Caco-2 (cell line): ENCODE results near the gene DOK6. TPM values are rescaled to one million over a fixed set of nuclear protein-coding genes. Genes with fewer than 3 reads are reported as not detected.

Experiments
- BruUV-seq: library from RNA; stranded (reverse); fragments of 400-500 nt; replicated peaks from 2 replicates; lab custom pipeline; 2021; lab: Mats Ljungman, UMichigan
- CTCF ChIA-PET: fragments of 300-600 bp; sonication (Branson Sonifier 250); formaldehyde crosslinking; loops from one replicate; lab custom pipeline; 2022; ENCODE audit warnings: antibody characterized with exemption; lab: Charles Lee
- POLR2A ChIA-PET: fragments of 300-600 bp; sonication (Branson Sonifier 250); formaldehyde crosslinking; loops from one replicate; lab custom pipeline; 2022; ENCODE audit warnings: antibody characterized with exemption; lab: Charles Lee
- DNase-seq, 2 experiments: peaks; one replicate each; pipeline versions ENCODE4 v3.0.0 to v3.0.0-alpha.2; 2020 to 2022
- H3K27me3 ChIP-seq: replicated peaks from 2 replicates; pipeline ENCODE4 v1.6.0; 2011; ENCODE audit warnings: low read length; ENCODE audit not compliant: control insufficient read depth, insufficient read depth
- H3K36me3 ChIP-seq: 2 replicates; pipeline ENCODE4 v1.5.1; 2011; ENCODE audit warnings: low read length; ENCODE audit not compliant: control insufficient read depth, insufficient read depth
- H3K4me1 ChIP-seq: fragments of 250-450 bp; sonication (Bioruptor Pico); 2 replicates; pipeline ENCODE4 v1.5.1; 2020; ENCODE audit warnings: mild to moderate bottlenecking
- H3K4me3 ChIP-seq: 2 replicates; pipeline ENCODE4 v1.5.1; 2011; ENCODE audit warnings: low read depth, mild to moderate bottlenecking, control low read depth, low read length
- H3K9me3 ChIP-seq: fragments of 250-450 bp; sonication (Bioruptor Pico); 2 replicates; pipeline ENCODE4 v1.5.1; 2020; ENCODE audit warnings: mild to moderate bottlenecking, moderate library complexity
- H3K27ac Mint-ChIP-seq: one replicate; pipeline ENCODE4 v1.8.0; 2022; ENCODE audit warnings: mixed read lengths; ENCODE audit not compliant: unreplicated experiment
- H3K27me3 Mint-ChIP-seq: one replicate; pipeline ENCODE4 v1.8.0; 2022; ENCODE audit warnings: mixed read lengths; ENCODE audit not compliant: insufficient read depth, unreplicated experiment
- H3K36me3 Mint-ChIP-seq: one replicate; pipeline ENCODE4 v1.8.0; 2022; ENCODE audit warnings: mild to moderate bottlenecking, mixed read lengths; ENCODE audit not compliant: insufficient read depth, unreplicated experiment
- H3K4me1 Mint-ChIP-seq: one replicate; pipeline ENCODE4 v1.8.0; 2022; ENCODE audit warnings: low read depth, mixed read lengths; ENCODE audit not compliant: unreplicated experiment
- H3K4me3 Mint-ChIP-seq: one replicate; pipeline ENCODE4 v1.8.0; 2022; ENCODE audit warnings: mild to moderate bottlenecking, moderate library complexity, mixed read lengths; ENCODE audit not compliant: unreplicated experiment
- H3K9me3 Mint-ChIP-seq: one replicate; pipeline ENCODE4 v1.8.0; 2022; ENCODE audit warnings: mixed read lengths; ENCODE audit not compliant: unreplicated experiment
- CTCF ChIP-seq, 2 experiments: fragments of 200-600 bp in 1 of 2; IDR thresholded peaks; 1 replicate in 1 of 2; 2 replicates in 1 of 2; pipeline versions ENCODE4 v1.5.1 to v1.8.0; 2011 to 2022; ENCODE audit warnings: antibody characterized with exemption in 1 of 2, control low read depth in 1 of 2, inconsistent platforms in 1 of 2, low read depth in 1 of 2, low read length in 1 of 2, mild to moderate bottlenecking in 1 of 2, moderate library complexity in 1 of 2; ENCODE audit not compliant: insufficient read depth in 1 of 2, severe bottlenecking in 1 of 2, unreplicated experiment in 1 of 2
- intact Hi-C: fragments of 100-400 bp; cut with micrococcal nuclease; formaldehyde crosslinking; loops from one replicate; pipeline ENCODE4 v1.10.0; 2022; ENCODE audit not compliant: unreplicated experiment
- total RNA-seq: library from RNA; stranded (reverse); gene quantifications from 2 replicates; pipeline ENCODE4 v1.2.3, GENCODE V29; 2022

The DOK6 gene
- total RNA-seq, 1 experiment from 2014 or later, result not detected

GRCh38 chr18:69871363-69871762 is 470.7 kb downstream of the DOK6 start:
- no peak overlapping the region for H3K4me3 Mint-ChIP-seq
- Histone ChIP-seq H3K4me3 (no peak overlapping the region), H3K36me3 (no peaks in the 10 kb centered on the region), H3K4me1 (no peaks in the 10 kb centered on the region), H3K27me3 (no peaks in the 10 kb centered on the region), H3K9me3 (no peaks in the 10 kb centered on the region)
- BruUV-seq, result no TSS peak
- no peaks in the 10 kb centered on the region for H3K9me3 Mint-ChIP-seq
- no peak overlapping the region for H3K27ac Mint-ChIP-seq
- H3K4me1 Mint-ChIP-seq, result no peaks in the 10 kb centered on the region
- no peak for DNase-seq
- POLR2A ChIA-PET, result no interaction called here
- CTCF ChIA-PET, result no interaction called here
- no peak for TF ChIP-seq CTCF (IDR thresholded peaks at IDR 0.05; ENCODE audit: insufficient read depth in 1 of 2, low read depth in 1 of 2, low read length in 1 of 2, severe bottlenecking in 1 of 2, unreplicated experiment in 1 of 2)
- H3K36me3 Mint-ChIP-seq, result no peaks in the 10 kb centered on the region
- no peaks in the 10 kb centered on the region for H3K27me3 Mint-ChIP-seq
- intact Hi-C loops, result no loop called here

- Histone ChIP-seq H3K27me3 (no peaks in the 10 kb centered on the region), H3K4me3 (no peak overlapping the region), H3K4me1 (no peaks in the 10 kb centered on the region), H3K36me3 (no peaks in the 10 kb centered on the region), H3K9me3 (no peaks in the 10 kb centered on the region)
- no peak overlapping the region for H3K27ac Mint-ChIP-seq
- no TSS peak for BruUV-seq
- no peak for TF ChIP-seq CTCF (IDR thresholded peaks at IDR 0.05; ENCODE audit: insufficient read depth in 1 of 2, low read depth in 1 of 2, low read length in 1 of 2, severe bottlenecking in 1 of 2, unreplicated experiment in 1 of 2)
- no peak overlapping the region for H3K4me3 Mint-ChIP-seq
- DNase-seq, result no peak
- no peaks in the 10 kb centered on the region for H3K9me3 Mint-ChIP-seq
- ChIA-PET POLR2A (no interaction called here), CTCF (no interaction called here)
- H3K27me3 Mint-ChIP-seq, result no peaks in the 10 kb centered on the region
- no peaks in the 10 kb centered on the region for H3K4me1 Mint-ChIP-seq
- no peaks in the 10 kb centered on the region for H3K36me3 Mint-ChIP-seq
- intact Hi-C loops, result no loop called here
Observed at GRCh38 chr18:69872661-69873060, 472.0 kb downstream of the DOK6 start.

- Histone ChIP-seq H3K4me1 (no peaks in the 10 kb centered on the region), H3K4me3 (no peak overlapping the region), H3K9me3 (no peaks in the 10 kb centered on the region), H3K27me3 (no peaks in the 10 kb centered on the region), H3K36me3 (no peaks in the 10 kb centered on the region)
- intact Hi-C loops, result no loop called here
- no peaks in the 10 kb centered on the region for H3K4me1 Mint-ChIP-seq
- no peak overlapping the region for H3K4me3 Mint-ChIP-seq
- no peaks in the 10 kb centered on the region for H3K9me3 Mint-ChIP-seq
- no TSS peak for BruUV-seq
- no peak for TF ChIP-seq CTCF (IDR thresholded peaks at IDR 0.05; ENCODE audit: insufficient read depth in 1 of 2, low read depth in 1 of 2, low read length in 1 of 2, severe bottlenecking in 1 of 2, unreplicated experiment in 1 of 2)
- POLR2A ChIA-PET, result no interaction called here
- no peak overlapping the region for H3K27ac Mint-ChIP-seq
- no peaks in the 10 kb centered on the region for H3K36me3 Mint-ChIP-seq
- DNase-seq, result no peak
- no peaks in the 10 kb centered on the region for H3K27me3 Mint-ChIP-seq
- CTCF ChIA-PET, result no interaction called here
Observed at GRCh38 chr18:69874058-69874457, 473.4 kb downstream of the DOK6 start.
